22Rv1 (cell line): Measurements from ENCODE around the gene COL5A2.

Source experiments
- ZFX ChIP-seq: fragments of 450-650 bp; IDR thresholded peaks from 2 replicates; pipeline ENCODE4 v1.6.1; 2017; ENCODE audit warnings: antibody characterized with exemption, borderline replicate concordance
- TF ChIP-seq, protein P1 (sequence below): fragments of 450-650 bp; IDR thresholded peaks from 2 replicates; pipeline ENCODE4 v1.5.1; 2017; ENCODE audit warnings: mild to moderate bottlenecking

DNA sequence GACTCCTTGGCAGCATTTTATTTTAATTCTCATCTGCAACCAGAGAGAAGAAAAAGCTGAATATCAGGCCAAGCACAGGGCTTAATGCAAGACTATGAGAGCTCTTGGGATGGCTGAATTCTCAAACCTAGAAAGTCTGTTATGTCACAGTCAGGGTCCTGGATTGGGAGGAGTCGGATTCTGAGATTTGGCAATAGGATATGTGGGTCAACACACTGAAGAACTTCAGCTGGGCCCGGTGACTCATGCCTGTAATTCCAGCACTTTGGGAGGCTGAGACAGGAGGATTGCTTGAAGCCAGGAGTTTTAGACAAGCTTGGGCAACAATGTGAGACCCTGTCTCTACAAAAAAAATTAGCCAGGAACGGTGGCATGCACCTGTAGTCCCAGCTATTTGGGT lies 103.0 kb downstream of the COL5A2 start:
- TF ChIP-seq, protein P1, sequence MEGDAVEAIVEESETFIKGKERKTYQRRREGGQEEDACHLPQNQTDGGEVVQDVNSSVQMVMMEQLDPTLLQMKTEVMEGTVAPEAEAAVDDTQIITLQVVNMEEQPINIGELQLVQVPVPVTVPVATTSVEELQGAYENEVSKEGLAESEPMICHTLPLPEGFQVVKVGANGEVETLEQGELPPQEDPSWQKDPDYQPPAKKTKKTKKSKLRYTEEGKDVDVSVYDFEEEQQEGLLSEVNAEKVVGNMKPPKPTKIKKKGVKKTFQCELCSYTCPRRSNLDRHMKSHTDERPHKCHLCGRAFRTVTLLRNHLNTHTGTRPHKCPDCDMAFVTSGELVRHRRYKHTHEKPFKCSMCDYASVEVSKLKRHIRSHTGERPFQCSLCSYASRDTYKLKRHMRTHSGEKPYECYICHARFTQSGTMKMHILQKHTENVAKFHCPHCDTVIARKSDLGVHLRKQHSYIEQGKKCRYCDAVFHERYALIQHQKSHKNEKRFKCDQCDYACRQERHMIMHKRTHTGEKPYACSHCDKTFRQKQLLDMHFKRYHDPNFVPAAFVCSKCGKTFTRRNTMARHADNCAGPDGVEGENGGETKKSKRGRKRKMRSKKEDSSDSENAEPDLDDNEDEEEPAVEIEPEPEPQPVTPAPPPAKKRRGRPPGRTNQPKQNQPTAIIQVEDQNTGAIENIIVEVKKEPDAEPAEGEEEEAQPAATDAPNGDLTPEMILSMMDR: no peak
- TF ChIP-seq ZFX: no peak
